ENCODE data around the gene TTLL7.

DNA sequence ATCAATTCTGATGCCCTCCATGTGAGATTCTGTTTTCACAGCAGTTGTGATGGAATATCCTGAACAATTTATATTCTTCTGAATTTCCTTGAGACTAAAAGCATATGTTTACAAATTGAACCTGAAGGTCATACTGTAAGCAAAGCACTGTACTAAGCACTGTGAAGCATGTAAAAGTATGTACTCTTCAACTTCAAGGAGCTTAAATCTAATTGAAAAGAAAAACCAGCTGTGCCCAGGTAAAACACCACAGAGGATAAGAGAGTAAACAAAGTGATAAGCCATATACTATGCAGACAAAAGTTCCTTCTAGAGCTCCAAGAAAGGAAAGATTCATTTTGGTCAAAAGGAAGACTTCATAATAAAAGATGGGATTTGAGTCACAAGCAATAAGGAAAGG is 71.9 kb downstream of the TTLL7 start:
- TF ChIP-seq POLR2AphosphoS5 (IDR thresholded peaks at IDR 0.05; ENCODE audit: low read depth, low read length) = no peak
- TF ChIP-seq POLR2A (IDR thresholded peaks at IDR 0.05; ENCODE audit: low read depth, low read length) = no peak
